Breast epithelium (tissue), 4 donors: ENCODE data around the gene APOL2. TPM values are rescaled to one million over a fixed set of nuclear protein-coding genes. Genes with fewer than 3 reads are reported as not detected.

Source experiments
- DNase-seq, 2 donors: peaks; one replicate each; pipeline ENCODE4 v3.0.0-alpha.2; 2019; ENCODE audit warnings: low spot score in 2 of 2
- H3K27ac ChIP-seq, 2 donors: fragments of 200-600 bp; sonication (generic) in 1 of 2; one replicate each; pipeline ENCODE4 v1.5.1; 2016 to 2019; ENCODE audit warnings: mild to moderate bottlenecking in 1 of 2
- H3K27me3 ChIP-seq, 2 donors: fragments of 200-600 bp; sonication (generic) in 1 of 2; one replicate each; pipeline versions ENCODE4 v1.5.1 to v1.6.0; 2017 to 2019; ENCODE audit warnings: control low read depth in 1 of 2, mild to moderate bottlenecking in 1 of 2
- H3K36me3 ChIP-seq: fragments of 200-600 bp; one replicate; pipeline ENCODE4 v1.5.1; 2019
- H3K4me1 ChIP-seq, 2 donors: fragments of 200-600 bp; sonication (generic); one replicate each; pipeline ENCODE4 v1.5.1; 2016 to 2019; ENCODE audit warnings: control low read depth in 1 of 2
- H3K4me3 ChIP-seq, 3 donors: fragments of 200-600 bp; sonication (generic); 1 replicate in 2 of 3; 2 replicates in 1 of 3; pipeline ENCODE4 v1.5.1; 2016 to 2019; ENCODE audit warnings: mild to moderate bottlenecking in 3 of 3, moderate library complexity in 2 of 3
- H3K9me3 ChIP-seq, 2 donors: fragments of 200-600 bp; sonication (generic) in 1 of 2; one replicate each; pipeline ENCODE4 v1.5.1; 2016 to 2019; ENCODE audit warnings: control low read depth in 1 of 2
- POLR2A ChIP-seq: fragments of 450-650 bp; IDR thresholded peaks from one replicate; pipeline ENCODE4 v1.6.1; 2016; ENCODE audit warnings: antibody characterized with exemption, mild to moderate bottlenecking, moderate library complexity
- POLR2AphosphoS5 ChIP-seq, 3 donors: sonication (generic); formaldehyde crosslinking; IDR thresholded peaks; one replicate each; pipeline ENCODE4 v1.6.1; 2017; ENCODE audit warnings: antibody characterized with exemption in 3 of 3
- intact Hi-C: fragments of 100-400 bp; cut with DNase I; formaldehyde crosslinking; loops from one replicate; pipeline ENCODE4 v1.15.1; 2023; ENCODE audit warnings: low total_unique reads
- total RNA-seq, 3 donors: library from RNA; depleted of rRNA; stranded (reverse); fragments of >200 nt; gene quantifications; one replicate each; pipeline ENCODE4 v1.1.0, GENCODE V29; 2016
- TF ChIP-seq, protein P1 (sequence below), 3 donors: fragments of 450-650 bp; IDR thresholded peaks; one replicate each; pipeline ENCODE4 v1.5.1; 2016 to 2017; ENCODE audit warnings: antibody characterized with exemption in 3 of 3, mild to moderate bottlenecking in 3 of 3, moderate library complexity in 3 of 3

Gene APOL2
- total RNA-seq, 3 donors from 2014 or later: 50.4 to 112 (median 73.8) TPM

- intact Hi-C loops: no loop called here
- TF ChIP-seq POLR2AphosphoS5 (IDR thresholded peaks at IDR 0.05): no peak
- TF ChIP-seq, protein P1, sequence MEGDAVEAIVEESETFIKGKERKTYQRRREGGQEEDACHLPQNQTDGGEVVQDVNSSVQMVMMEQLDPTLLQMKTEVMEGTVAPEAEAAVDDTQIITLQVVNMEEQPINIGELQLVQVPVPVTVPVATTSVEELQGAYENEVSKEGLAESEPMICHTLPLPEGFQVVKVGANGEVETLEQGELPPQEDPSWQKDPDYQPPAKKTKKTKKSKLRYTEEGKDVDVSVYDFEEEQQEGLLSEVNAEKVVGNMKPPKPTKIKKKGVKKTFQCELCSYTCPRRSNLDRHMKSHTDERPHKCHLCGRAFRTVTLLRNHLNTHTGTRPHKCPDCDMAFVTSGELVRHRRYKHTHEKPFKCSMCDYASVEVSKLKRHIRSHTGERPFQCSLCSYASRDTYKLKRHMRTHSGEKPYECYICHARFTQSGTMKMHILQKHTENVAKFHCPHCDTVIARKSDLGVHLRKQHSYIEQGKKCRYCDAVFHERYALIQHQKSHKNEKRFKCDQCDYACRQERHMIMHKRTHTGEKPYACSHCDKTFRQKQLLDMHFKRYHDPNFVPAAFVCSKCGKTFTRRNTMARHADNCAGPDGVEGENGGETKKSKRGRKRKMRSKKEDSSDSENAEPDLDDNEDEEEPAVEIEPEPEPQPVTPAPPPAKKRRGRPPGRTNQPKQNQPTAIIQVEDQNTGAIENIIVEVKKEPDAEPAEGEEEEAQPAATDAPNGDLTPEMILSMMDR (IDR thresholded peaks at IDR 0.05): no peak
- no peak for TF ChIP-seq POLR2A
- H3K36me3 ChIP-seq: no peaks in the 10 kb centered on the region
- DNase-seq: no peak
- H3K4me1 ChIP-seq: no peaks in the 10 kb centered on the region
- no peaks in the 10 kb centered on the region for H3K27me3 ChIP-seq
- no peak overlapping the region for H3K27ac ChIP-seq
- no peaks in the 10 kb centered on the region for H3K9me3 ChIP-seq
- H3K4me3 ChIP-seq: no peak overlapping the region
Measured at GRCh38 chr22:36184433-36185025, 54.8 kb downstream of the APOL2 start.

- Histone ChIP-seq H3K9me3 (no peaks in the 10 kb centered on the region), H3K4me1 (no peaks in the 10 kb centered on the region), H3K36me3 (no peaks in the 10 kb centered on the region), H3K4me3 (no peak overlapping the region), H3K27ac (no peak overlapping the region), H3K27me3 (no peaks in the 10 kb centered on the region)
- TF ChIP-seq, protein P1 (IDR thresholded peaks at IDR 0.05): no peak
- TF ChIP-seq POLR2A (no peak), POLR2AphosphoS5 (IDR thresholded peaks at IDR 0.05) (no peak)
- no peak for DNase-seq
- intact Hi-C loops: no loop called here
Measured at GRCh38 chr22:36183446-36183845, 55.9 kb downstream of the APOL2 start.

DNA sequence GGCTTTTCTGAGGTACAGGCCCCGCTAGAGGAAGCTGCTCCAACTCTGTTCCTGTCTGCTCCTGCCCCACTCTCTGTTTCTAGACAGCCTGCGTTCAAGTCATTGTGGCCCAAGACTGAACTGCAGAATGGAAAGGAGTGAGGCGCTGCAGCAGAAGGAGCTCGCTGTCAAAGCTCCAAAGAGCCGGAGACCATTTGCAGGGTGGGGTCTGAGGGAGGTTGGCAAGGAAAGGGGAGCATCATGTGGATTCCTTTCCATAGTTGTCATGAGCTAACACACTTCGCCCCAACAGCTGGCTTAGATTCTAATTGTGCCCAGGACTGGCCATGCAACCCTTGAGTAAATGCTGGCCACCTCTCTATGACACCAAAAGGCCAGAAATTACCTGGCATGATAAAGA lies 56.5 kb downstream of the APOL2 start:
- Histone ChIP-seq H3K9me3 (no peaks in the 10 kb centered on the region), H3K4me3 (no peak overlapping the region), H3K27me3 (no peaks in the 10 kb centered on the region), H3K4me1 (no peaks in the 10 kb centered on the region), H3K27ac (no peak overlapping the region), H3K36me3 (no peaks in the 10 kb centered on the region)
- no peak for DNase-seq
- intact Hi-C loops: no loop called here
- TF ChIP-seq, protein P1 (IDR thresholded peaks at IDR 0.05): no peak
- no peak for TF ChIP-seq POLR2A
- TF ChIP-seq POLR2AphosphoS5 (IDR thresholded peaks at IDR 0.05): no peak

GRCh38 chr22:36182056-36182455 lies 57.3 kb downstream of the APOL2 start:
- no peaks in the 10 kb centered on the region for H3K9me3 ChIP-seq
- H3K36me3 ChIP-seq: no peaks in the 10 kb centered on the region
- no peak overlapping the region for H3K27ac ChIP-seq
- no peaks in the 10 kb centered on the region for H3K27me3 ChIP-seq
- no peak overlapping the region for H3K4me3 ChIP-seq
- intact Hi-C loops: no loop called here
- no peak for TF ChIP-seq POLR2A
- TF ChIP-seq, protein P1 (IDR thresholded peaks at IDR 0.05): no peak
- no peak for TF ChIP-seq POLR2AphosphoS5 (IDR thresholded peaks at IDR 0.05)
- DNase-seq: no peak
- no peaks in the 10 kb centered on the region for H3K4me1 ChIP-seq

DNA sequence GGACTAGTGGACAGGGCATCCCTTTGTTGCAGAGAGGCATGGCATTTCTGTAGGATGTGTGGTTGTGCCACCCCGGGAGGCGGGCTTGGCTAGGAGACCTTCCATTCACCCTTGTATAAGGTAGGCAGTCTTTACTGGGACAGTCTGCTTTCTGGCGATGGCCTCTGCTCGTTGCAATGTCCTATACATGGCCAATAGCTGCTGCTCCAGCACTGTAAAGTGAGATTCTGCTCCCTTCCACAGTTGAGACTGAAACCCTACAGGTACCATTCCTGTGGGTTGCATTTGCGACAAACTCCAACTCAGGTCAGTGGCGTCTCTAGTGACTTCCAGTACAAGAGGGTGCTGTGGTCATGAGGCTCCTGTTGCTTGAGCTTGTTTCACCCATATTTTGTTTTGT lies 58.4 kb downstream of the APOL2 start:
- TF ChIP-seq POLR2AphosphoS5 (IDR thresholded peaks at IDR 0.05) (no peak), POLR2A (no peak)
- TF ChIP-seq, protein P1 (IDR thresholded peaks at IDR 0.05): no peak
- no peaks in the 10 kb centered on the region for H3K9me3 ChIP-seq
- H3K4me3 ChIP-seq: no peak overlapping the region
- no peaks in the 10 kb centered on the region for H3K36me3 ChIP-seq
- DNase-seq: no peak
- no peak overlapping the region for H3K27ac ChIP-seq
- intact Hi-C loops: no loop called here
- H3K27me3 ChIP-seq: no peaks in the 10 kb centered on the region
- no peaks in the 10 kb centered on the region for H3K4me1 ChIP-seq
